Lower leg skin (tissue), 3 donors: ENCODE data around the gene CPAMD8.

Experiments
- CTCF ChIP-seq, 3 donors: fragments of 450-650 bp; IDR thresholded peaks; one replicate each; pipeline ENCODE4 v1.5.1; 2016; ENCODE audit warnings: antibody characterized with exemption in 3 of 3, mild to moderate bottlenecking in 3 of 3, moderate library complexity in 2 of 3
- POLR2A ChIP-seq, 2 donors: fragments of 450-650 bp; IDR thresholded peaks; one replicate each; pipeline ENCODE4 v1.6.1; 2016 to 2017; ENCODE audit warnings: antibody characterized with exemption in 2 of 2, mild to moderate bottlenecking in 1 of 2, moderate library complexity in 1 of 2

- TF ChIP-seq CTCF (IDR thresholded peaks at IDR 0.05) (no peak), POLR2A (IDR thresholded peaks at IDR 0.05) (no peak)
Observed at GRCh38 chr19:16856091-16856490, 170.5 kb downstream of the CPAMD8 start.
